GM12891 (cell line): ENCODE data around the gene CCDC77.

Experiments
- POLR2A ChIP-seq: IDR thresholded peaks from 2 replicates; pipeline ENCODE4 v1.6.1; 2011; ENCODE audit warnings: low read depth, low read length, control low read depth
- POLR2AphosphoS5 ChIP-seq: IDR thresholded peaks from 2 replicates; pipeline ENCODE4 v1.6.1; 2011; ENCODE audit warnings: low read depth, low read length, control low read depth
- SPI1 ChIP-seq: IDR thresholded peaks from 2 replicates; pipeline ENCODE4 v1.6.1; 2011; ENCODE audit warnings: low read depth, low read length, control low read depth
- TAF1 ChIP-seq: IDR thresholded peaks from 2 replicates; pipeline ENCODE4 v1.6.1; 2011; ENCODE audit warnings: low read depth, low read length, control low read depth

DNA sequence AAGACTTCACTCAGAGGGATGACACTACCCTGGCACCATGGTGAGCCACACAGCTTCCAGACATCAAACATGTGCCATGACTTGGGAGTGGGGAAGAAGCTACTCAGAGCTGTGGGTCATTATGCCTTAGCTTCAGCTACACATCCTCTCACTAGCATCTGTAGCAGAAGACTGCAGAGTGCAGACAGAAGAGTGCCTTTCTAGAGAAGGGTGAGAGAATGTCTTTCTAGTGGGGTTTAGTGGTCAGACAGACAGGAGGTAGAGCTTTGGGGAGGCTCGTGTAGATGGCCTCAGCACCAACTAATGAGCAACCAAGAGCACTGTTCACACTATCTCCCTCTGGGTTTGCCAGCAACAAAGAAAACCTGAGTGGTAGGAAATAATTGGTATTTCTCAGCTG is 53.4 kb downstream of the CCDC77 start:
- TF ChIP-seq POLR2AphosphoS5 (no peak), TAF1 (no peak), POLR2A (no peak), SPI1 (no peak)
